HG03045 (cell line): ENCODE data around the gene PID1.

Experiments
- ATAC-seq: cut with Tn5 transposase; IDR thresholded peaks from one replicate; pipeline ENCODE4 v1.9.1; 2021; ENCODE audit warnings: mild to moderate bottlenecking, moderate library complexity; ENCODE audit not compliant: unreplicated experiment

The PID1 gene

GRCh38 chr2:229126066-229126465 is 145.0 kb downstream of the PID1 start:
- no peak for ATAC-seq

GRCh38 chr2:229124136-229124535 is 147.0 kb downstream of the PID1 start:
- ATAC-seq = no peak

GRCh38 chr2:229118927-229119326 is 152.2 kb downstream of the PID1 start:
- no peak for ATAC-seq

GRCh38 chr2:229118336-229118735 is 152.8 kb downstream of the PID1 start:
- ATAC-seq = no peak

GRCh38 chr2:229111744-229112143 is 159.3 kb downstream of the PID1 start:
- no peak for ATAC-seq

GRCh38 chr2:229109195-229109594 is 161.9 kb downstream of the PID1 start:
- no peak for ATAC-seq

- no peak for ATAC-seq
Observed at GRCh38 chr2:229107601-229108000, 163.5 kb downstream of the PID1 start.

- ATAC-seq = no peak
Observed at GRCh38 chr2:229104974-229105387, 166.1 kb downstream of the PID1 start.

- no peak for ATAC-seq
Observed at GRCh38 chr2:229104025-229104424, 167.1 kb downstream of the PID1 start.

- no peak for ATAC-seq
Observed at GRCh38 chr2:229101314-229101713, 169.8 kb downstream of the PID1 start.

GRCh38 chr2:229099231-229099630 is 171.9 kb downstream of the PID1 start:
- ATAC-seq = no peak

GRCh38 chr2:229098801-229099200 is 172.3 kb downstream of the PID1 start:
- ATAC-seq = no peak

GRCh38 chr2:229096409-229097066 is 174.5 kb downstream of the PID1 start:
- no peak for ATAC-seq

- ATAC-seq = no peak
Observed at GRCh38 chr2:229095472-229095871, 175.6 kb downstream of the PID1 start.

- ATAC-seq = no peak
Observed at GRCh38 chr2:229090225-229090624, 180.9 kb downstream of the PID1 start.

GRCh38 chr2:229089776-229090175 is 181.3 kb downstream of the PID1 start:
- ATAC-seq = no peak

- ATAC-seq = no peak
Observed at GRCh38 chr2:229088966-229089700, 182.0 kb downstream of the PID1 start.

- ATAC-seq = no peak
Observed at GRCh38 chr2:229088517-229088913, 182.6 kb downstream of the PID1 start.

- ATAC-seq = no peak
Observed at GRCh38 chr2:229087843-229088516, 183.1 kb downstream of the PID1 start.

- no peak for ATAC-seq
Observed at GRCh38 chr2:229087267-229087666, 183.8 kb downstream of the PID1 start.

- no peak for ATAC-seq
Observed at GRCh38 chr2:229085439-229085838, 185.6 kb downstream of the PID1 start.

- ATAC-seq = no peak
Observed at GRCh38 chr2:229084447-229084846, 186.6 kb downstream of the PID1 start.
